CD14-positive monocyte (primary cell): ENCODE data around the gene PIM1. TPM values are rescaled to one million over a fixed set of nuclear protein-coding genes. Genes with fewer than 3 reads are reported as not detected.
A peak's percentile ranks its signal among the peaks of the same experiment; 100 is the strongest.

Experiments
- DNase-seq, 3 donors: peaks; one replicate each; pipeline ENCODE4 v3.0.0-alpha.2; 2011 to 2022
- H2AFZ ChIP-seq: 2 replicates; pipeline ENCODE4 v1.6.0; 2012; ENCODE audit warnings: mild to moderate bottlenecking, low read depth, low read length, inconsistent platforms; ENCODE audit not compliant: insufficient read depth, poor library complexity, severe bottlenecking
- H3K27ac ChIP-seq, 2 donors: 1 replicate in 1 of 2; 2 replicates in 1 of 2; pipeline ENCODE4 v1.5.1; 2012 to 2013; ENCODE audit warnings: low read length in 2 of 2, control low read depth in 1 of 2, inconsistent platforms in 1 of 2, low read depth in 1 of 2, mild to moderate bottlenecking in 1 of 2
- H3K27me3 ChIP-seq, 2 donors: one replicate each; pipeline versions ENCODE4 v1.6.0 to v1.6.1; 2011 to 2013; ENCODE audit warnings: low read length in 2 of 2; ENCODE audit not compliant: control insufficient read depth in 2 of 2, insufficient read depth in 2 of 2
- H3K36me3 ChIP-seq, 2 donors: replicated peaks in 1 of 2; 1 replicate in 1 of 2; 2 replicates in 1 of 2; pipeline versions ENCODE4 v1.5.1 to v1.6.1; 2012 to 2013; ENCODE audit warnings: low read length in 2 of 2, control low read depth in 1 of 2, inconsistent platforms in 1 of 2, mild to moderate bottlenecking in 1 of 2; ENCODE audit not compliant: insufficient read depth in 2 of 2, control insufficient read depth in 1 of 2
- H3K4me1 ChIP-seq, 2 donors: 1 replicate in 1 of 2; 2 replicates in 1 of 2; pipeline versions ENCODE4 v1.5.1 to v1.6.1; 2012 to 2013; ENCODE audit warnings: low read length in 2 of 2, control low read depth in 1 of 2, inconsistent platforms in 1 of 2, mild to moderate bottlenecking in 1 of 2, moderate library complexity in 1 of 2; ENCODE audit not compliant: insufficient read depth in 2 of 2, control insufficient read depth in 1 of 2
- H3K4me2 ChIP-seq: replicated peaks from 2 replicates; pipeline ENCODE3; 2012; ENCODE audit warnings: low read length, moderate library complexity, mild to moderate bottlenecking; ENCODE audit not compliant: poor library complexity, severe bottlenecking; ENCODE audit errors: extremely low read depth
- H3K4me3 ChIP-seq, 3 experiments: fragments of 200-600 bp in 1 of 3; sonication (generic) in 1 of 3; replicated peaks in 1 of 3; 1 replicate in 2 of 3; 2 replicates in 1 of 3; pipeline ENCODE4 v1.5.1; 2011 to 2013; ENCODE audit warnings: low read length in 3 of 3, mild to moderate bottlenecking in 3 of 3, control low read depth in 2 of 3, low read depth in 2 of 3, inconsistent platforms in 1 of 3, moderate library complexity in 1 of 3
- H3K79me2 ChIP-seq: 2 replicates; pipeline ENCODE4 v1.6.0; 2012; ENCODE audit warnings: mild to moderate bottlenecking, control low read depth, inconsistent platforms, low read length, moderate library complexity; ENCODE audit not compliant: insufficient read depth
- H3K9ac ChIP-seq: 2 replicates; pipeline ENCODE4 v1.6.0; 2017; ENCODE audit warnings: low read length, mild to moderate bottlenecking; ENCODE audit not compliant: insufficient read depth, poor library complexity, severe bottlenecking
- H3K9me3 ChIP-seq, 2 donors: replicated peaks in 1 of 2; 1 replicate in 1 of 2; 2 replicates in 1 of 2; pipeline versions ENCODE4 v1.5.1 to v1.6.1; 2012 to 2013; ENCODE audit warnings: low read length in 2 of 2, control low read depth in 1 of 2; ENCODE audit not compliant: control insufficient read depth in 1 of 2, insufficient read depth in 1 of 2
- H4K20me1 ChIP-seq: 2 replicates; pipeline ENCODE4 v1.6.0; 2012; ENCODE audit warnings: mild to moderate bottlenecking, low read length, control low read depth, moderate library complexity; ENCODE audit not compliant: insufficient read depth
- H3K27ac Mint-ChIP-seq, 7 donors: one replicate each; pipeline ENCODE4 v1.8.0; 2020; ENCODE audit warnings: mild to moderate bottlenecking in 7 of 7, mixed read lengths in 7 of 7, moderate library complexity in 6 of 7, inconsistent platforms in 2 of 7
- H3K27me3 Mint-ChIP-seq, 3 donors: one replicate each; pipeline ENCODE4 v1.8.0; 2021 to 2022; ENCODE audit warnings: low read depth in 3 of 3, mild to moderate bottlenecking in 3 of 3, mixed read lengths in 3 of 3, moderate library complexity in 3 of 3, inconsistent platforms in 1 of 3
- H3K36me3 Mint-ChIP-seq, 2 donors: one replicate each; pipeline ENCODE4 v1.8.0; 2020; ENCODE audit warnings: mixed read lengths in 2 of 2, inconsistent platforms in 1 of 2, mild to moderate bottlenecking in 1 of 2
- H3K4me1 Mint-ChIP-seq: one replicate; pipeline ENCODE4 v1.8.0; 2020; ENCODE audit warnings: mild to moderate bottlenecking, mixed read lengths
- H3K4me3 Mint-ChIP-seq, 2 donors: one replicate each; pipeline ENCODE4 v1.8.0; 2020; ENCODE audit warnings: mild to moderate bottlenecking in 2 of 2, mixed read lengths in 2 of 2, moderate library complexity in 1 of 2
- H3K9me3 Mint-ChIP-seq, 7 donors: one replicate each; pipeline ENCODE4 v1.8.0; 2020 to 2022; ENCODE audit warnings: mixed read lengths in 7 of 7, mild to moderate bottlenecking in 6 of 7, moderate library complexity in 6 of 7, inconsistent platforms in 2 of 7
- CTCF ChIP-seq: fragments of 200-600 bp; IDR thresholded peaks from one replicate; pipeline ENCODE4 v1.8.0; 2022; ENCODE audit warnings: antibody characterized with exemption, mild to moderate bottlenecking
- WGBS: methylation state at CpG from one replicate; pipeline ENCODE4 v1.1.5; 2013; ENCODE audit warnings: missing lambda C conversion rate; ENCODE audit not compliant: insufficient coverage; 5-methylcytosine and 5-hydroxymethylcytosine counted together
- intact Hi-C, 2 donors: fragments of 100-400 bp; cut with micrococcal nuclease; formaldehyde crosslinking; loops; one replicate each; pipeline versions ENCODE4 v1.15.0 to v1.15.1; 2023
- polyA plus RNA-seq, 3 donors: library from polyadenylated mRNA; depleted of rRNA in 1 of 3; unstranded in 2 of 3; stranded (reverse) in 1 of 3; fragments of 300-500 nt in 2 of 3; fragments of >200 nt in 1 of 3; fragmentation: Illumina TruSeq in 2 of 3; gene quantifications; 1 replicate in 2 of 3; 2 replicates in 1 of 3; pipeline ENCODE4 v1.2.3, GENCODE V29; 2012 to 2021

PIM1 gene
- polyA plus RNA-seq, 3 donors, result 20.5 to 25.0 (median 24.4) TPM

- no peak overlapping the region for H2AFZ ChIP-seq
- peaks cover 2 to 7% (median 3%) of the 10 kb centered on the region in 3 donors for H3K27me3 Mint-ChIP-seq
- H3K79me2 ChIP-seq, result peaks cover 53% of the 10 kb centered on the region
- 94% methylated on average over 3 of the region's 7 CpGs for WGBS
- intact Hi-C loops, result loop anchor here (1.0 to 5.0 kb wide), 4 partner anchors 34 to 122 kb away; no protein-coding TSS in a partner anchor
- TF ChIP-seq CTCF, result no peak
- peaks cover 72 to 79% of the 10 kb centered on the region in 2 donors for H3K4me1 ChIP-seq
- peak overlapping the region; percentile 99 for H3K4me2 ChIP-seq
- H3K9ac ChIP-seq, result no peak overlapping the region
- H3K4me3 Mint-ChIP-seq, result peak overlapping the region in 1 of 2 donors; percentile 94
- H3K36me3 Mint-ChIP-seq, result peaks cover 33 to 37% of the 10 kb centered on the region in 2 donors
- H3K27ac Mint-ChIP-seq, result peak overlapping the region; percentile 16 to 94 (median 78)
- peaks cover 28 to 32% of the 10 kb centered on the region in 2 donors for H3K36me3 ChIP-seq
- peaks cover 0 to 8% of the 10 kb centered on the region in 2 donors for H3K27me3 ChIP-seq
- H3K9me3 ChIP-seq, result no peaks in the 10 kb centered on the region
- no peak for DNase-seq
- peaks cover 54% of the 10 kb centered on the region for H4K20me1 ChIP-seq
- H3K4me1 Mint-ChIP-seq, result peaks cover 76% of the 10 kb centered on the region
- H3K27ac ChIP-seq, result peak overlapping the region in 1 of 2 donors; percentile 40
- H3K9me3 Mint-ChIP-seq, result peaks cover 0 to 2% (median 0%) of the 10 kb centered on the region in 7 donors
- peak overlapping the region in 1 of 3 experiments; percentile 99 for H3K4me3 ChIP-seq
Measured at GRCh38 chr6:37172912-37173492, 3.0 kb downstream of the PIM1 start.

- H3K27ac ChIP-seq, result peak overlapping the region in 1 of 2 donors; percentile 40
- H3K4me2 ChIP-seq, result no peak overlapping the region
Measured at GRCh38 chr6:37173493-37174195, 3.7 kb downstream of the PIM1 start.

More at GRCh38 chr6:37173493-37174195, 3.7 kb downstream of the PIM1 start:
- peaks cover 0 to 5% of the 10 kb centered on the region in 2 donors for H3K27me3 ChIP-seq
- peak overlapping the region in 1 of 3 experiments; percentile 99 for H3K4me3 ChIP-seq
- Mint-ChIP-seq H3K4me1 (peaks cover 76% of the 10 kb centered on the region), H3K36me3 (peaks cover 33 to 37% of the 10 kb centered on the region in 2 donors), H3K27ac (peak overlapping the region; percentile 72 to 94 (median 82)), H3K4me3 (peak overlapping the region in 1 of 2 donors; percentile 94), H3K27me3 (peaks cover 2 to 7% (median 2%) of the 10 kb centered on the region in 3 donors), H3K9me3 (peaks cover 0 to 2% (median 0%) of the 10 kb centered on the region in 7 donors)
- DNase-seq, result peak in 2 of 3 donors; percentile 36 to 59
- H2AFZ ChIP-seq, result no peak overlapping the region
- H3K9me3 ChIP-seq, result no peaks in the 10 kb centered on the region
- WGBS, result 29% methylated on average over 4 of the region's 9 CpGs
- no peak for TF ChIP-seq CTCF
- H3K79me2 ChIP-seq, result peaks cover 53% of the 10 kb centered on the region
- peaks cover 76 to 82% of the 10 kb centered on the region in 2 donors for H3K4me1 ChIP-seq
- peaks cover 54% of the 10 kb centered on the region for H4K20me1 ChIP-seq
- peaks cover 28 to 32% of the 10 kb centered on the region in 2 donors for H3K36me3 ChIP-seq
- no peak overlapping the region for H3K9ac ChIP-seq
- intact Hi-C loops, result loop anchor here (2.0 to 5.0 kb wide), 3 partner anchors 34 to 71 kb away; no protein-coding TSS in a partner anchor
